ENCODE measurements around the gene TMTC1. TPM values are rescaled to one million over a fixed set of nuclear protein-coding genes. Genes with fewer than 3 reads are reported as not detected.

Gene TMTC1
- total and polyA plus RNA-seq, 2 of the 8 experiments (the other 6 are each of a cell fraction or from before 2014, with no cell fraction given): 15.4 to 20.8 TPM

- no peaks in the 10 kb centered on the region for H3K4me1 ChIP-seq (replicated peaks in 1 of 4; ENCODE audit: control insufficient read depth in 3 of 4, insufficient read depth in 4 of 4, low read length in 3 of 4)
- H2BK15ac ChIP-seq (ENCODE audit: low read length): no peak overlapping the region
- CTCF ChIA-PET (ENCODE audit: partially characterized antibody): interaction anchor here (0.6 kb wide), 1 partner anchor 1733 kb away, joined by 3 read pairs; no protein-coding TSS in a partner anchor
- H2AK5ac ChIP-seq (ENCODE audit: low read depth, low read length): no peak overlapping the region
- no peak overlapping the region for H4K91ac ChIP-seq (replicated peaks; ENCODE audit: insufficient read length, low read length)
- no peak overlapping the region for H3K27ac ChIP-seq (ENCODE audit: low read depth, low read length)
- no peak overlapping the region for H3K4me3 ChIP-seq (ENCODE audit: extremely low read depth in 1 of 4, insufficient read depth in 2 of 4, low read depth in 3 of 4, low read length in 4 of 4)
- no peaks in the 10 kb centered on the region for H3K79me2 ChIP-seq (ENCODE audit: control insufficient read depth in 1 of 2, insufficient read depth in 2 of 2, low read length in 2 of 2)
- 94% methylated on average over 2 of the region's 2 CpGs; no CpG with 5 or more reads in 1 of the 2 experiments for WGBS, 2 experiments (ENCODE audit: extremely low coverage in 1 of 2, insufficient coverage in 1 of 2, insufficient read length in 1 of 2, insufficient replicate concordance in 2 of 2, low coverage in 1 of 2, low lambda C conversion rate in 2 of 2, missing lambda C conversion rate in 1 of 2)
- no peak overlapping the region for H3K4me2 ChIP-seq (ENCODE audit: insufficient read depth in 1 of 2, low read depth in 2 of 2, low read length in 2 of 2)
- no peak overlapping the region for H2BK120ac ChIP-seq (replicated peaks; ENCODE audit: low read depth, low read length)
- H3K9ac ChIP-seq (replicated peaks in 1 of 4; ENCODE audit: extremely low read depth in 1 of 4, low read depth in 3 of 4, low read length in 3 of 4): no peak overlapping the region
- H3K36me3 ChIP-seq (ENCODE audit: control insufficient read depth in 2 of 4, insufficient read depth in 4 of 4, low read length in 3 of 4): peaks cover 0 to 6% (median 3%) of the 10 kb centered on the region in 4 experiments; a peak in 3 of 8 replicates
- no peaks in the 10 kb centered on the region for H4K20me1 ChIP-seq (replicated peaks in 1 of 2; ENCODE audit: control insufficient read depth in 1 of 2, insufficient read depth in 2 of 2, low read length in 2 of 2)
- H3K79me1 ChIP-seq (ENCODE audit: low read depth, low read length): no peaks in the 10 kb centered on the region
- H3K4ac ChIP-seq (replicated peaks; ENCODE audit: insufficient read length, low read depth, low read length): no peak overlapping the region
- no peak overlapping the region for H3K23ac ChIP-seq (ENCODE audit: insufficient read length)
- no peak overlapping the region for H4K8ac ChIP-seq (ENCODE audit: extremely low read depth, insufficient read depth, low read length)
- H2BK12ac ChIP-seq (ENCODE audit: low read depth, low read length): no peak overlapping the region
- FAIRE-seq (no peak), DNase-seq (ENCODE audit: low read depth in 1 of 2, low spot score in 2 of 2) (no peak)
- H3K23me2 ChIP-seq (ENCODE audit: low read depth, low read length): no peaks in the 10 kb centered on the region
- H2BK20ac ChIP-seq (ENCODE audit: low read length): no peak overlapping the region
- H3K14ac ChIP-seq (ENCODE audit: insufficient read length): no peak overlapping the region
- no peaks in the 10 kb centered on the region for H3K27me3 ChIP-seq (replicated peaks in 1 of 4; ENCODE audit: control insufficient read depth in 3 of 4, extremely low read depth in 1 of 4, insufficient read depth in 3 of 4, low read length in 3 of 4)
- no peak overlapping the region for H2BK5ac ChIP-seq (ENCODE audit: low read depth, low read length)
- H3K18ac ChIP-seq (ENCODE audit: extremely low read depth, low read length): no peak overlapping the region
- POLR2A ChIA-PET (ENCODE audit: partially characterized antibody): no interaction called here
- no peak overlapping the region for H4K5ac ChIP-seq (ENCODE audit: insufficient read length, low read depth, low read length)
- no peak overlapping the region for H3K56ac ChIP-seq (replicated peaks; ENCODE audit: insufficient read length, low read depth, low read length)
- H3K9me3 ChIP-seq (ENCODE audit: insufficient read depth in 2 of 2, low read depth in 1 of 2, low read length in 1 of 2): no peaks in the 10 kb centered on the region
- H2AFZ ChIP-seq (ENCODE audit: low read length): no peak overlapping the region
- TF ChIP-seq TAF1 (IDR thresholded peaks at IDR 0.05; ENCODE audit: low read depth, low read length) (no peak), RAD21 (IDR thresholded peaks at IDR 0.05 in 1 of 2, conservative IDR thresholded peaks at IDR 0.05 in 1 of 2; ENCODE audit: low read depth in 2 of 2, low read length in 2 of 2) (no peak), NANOG (IDR thresholded peaks at IDR 0.05; ENCODE audit: insufficient read depth, low read depth, low read length, poor library complexity, severe bottlenecking) (no peak), SIN3A (conservative IDR thresholded peaks at IDR 0.05 in 1 of 2, IDR thresholded peaks at IDR 0.05 in 1 of 2; ENCODE audit: low read depth in 1 of 2, low read length in 2 of 2) (no peak), KDM4A (IDR thresholded peaks at IDR 0.05; ENCODE audit: low read depth, low read length, severe bottlenecking) (no peak), JUND (IDR thresholded peaks at IDR 0.05; ENCODE audit: low read length) (no peak), MAX (IDR thresholded peaks at IDR 0.05) (no peak)
Measured at GRCh38 chr12:29516431-29516875, 267.3 kb downstream of the TMTC1 start.
